ENCODE measurements around the gene HSPD1.

GRCh38 chr2:197461057-197461456 is 38.6 kb downstream of the HSPD1 start:
- no peak for TF ChIP-seq CTCF (IDR thresholded peaks at IDR 0.05)
- TF ChIP-seq POLR2A (IDR thresholded peaks at IDR 0.05), result no peak
